ENCODE data around the gene KANSL1.

DNA sequence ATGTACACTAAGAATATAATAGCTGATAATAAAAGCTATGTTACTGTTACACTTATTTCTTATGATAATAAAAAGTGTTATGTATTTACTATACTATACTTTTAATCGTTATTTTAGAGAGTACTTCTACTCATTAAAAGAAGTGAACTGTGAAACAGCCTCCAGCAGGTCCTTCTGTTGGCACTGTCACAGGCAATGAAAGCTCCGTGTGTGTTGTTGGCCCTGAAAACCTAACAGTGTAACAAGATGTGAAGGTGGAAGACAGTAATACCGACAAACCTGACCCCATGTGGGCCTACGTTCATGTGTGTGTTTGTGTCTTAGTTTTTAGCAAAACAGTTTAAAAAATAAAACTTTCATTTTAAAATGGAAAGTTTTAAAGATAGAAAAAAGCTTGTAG, 102.4 kb downstream of the KANSL1 start:
- TF ChIP-seq, protein P1, sequence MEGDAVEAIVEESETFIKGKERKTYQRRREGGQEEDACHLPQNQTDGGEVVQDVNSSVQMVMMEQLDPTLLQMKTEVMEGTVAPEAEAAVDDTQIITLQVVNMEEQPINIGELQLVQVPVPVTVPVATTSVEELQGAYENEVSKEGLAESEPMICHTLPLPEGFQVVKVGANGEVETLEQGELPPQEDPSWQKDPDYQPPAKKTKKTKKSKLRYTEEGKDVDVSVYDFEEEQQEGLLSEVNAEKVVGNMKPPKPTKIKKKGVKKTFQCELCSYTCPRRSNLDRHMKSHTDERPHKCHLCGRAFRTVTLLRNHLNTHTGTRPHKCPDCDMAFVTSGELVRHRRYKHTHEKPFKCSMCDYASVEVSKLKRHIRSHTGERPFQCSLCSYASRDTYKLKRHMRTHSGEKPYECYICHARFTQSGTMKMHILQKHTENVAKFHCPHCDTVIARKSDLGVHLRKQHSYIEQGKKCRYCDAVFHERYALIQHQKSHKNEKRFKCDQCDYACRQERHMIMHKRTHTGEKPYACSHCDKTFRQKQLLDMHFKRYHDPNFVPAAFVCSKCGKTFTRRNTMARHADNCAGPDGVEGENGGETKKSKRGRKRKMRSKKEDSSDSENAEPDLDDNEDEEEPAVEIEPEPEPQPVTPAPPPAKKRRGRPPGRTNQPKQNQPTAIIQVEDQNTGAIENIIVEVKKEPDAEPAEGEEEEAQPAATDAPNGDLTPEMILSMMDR (IDR thresholded peaks at IDR 0.05; ENCODE audit: poor library complexity, severe bottlenecking), result no peak
- TF ChIP-seq RAD21 (conservative IDR thresholded peaks at IDR 0.05), result no peak
- no peak for TF ChIP-seq POLR2AphosphoS5 (IDR thresholded peaks at IDR 0.05)
- TF ChIP-seq MXI1 (conservative IDR thresholded peaks at IDR 0.05; ENCODE audit: poor library complexity, severe bottlenecking), result no peak
- TF ChIP-seq EZH2 (IDR thresholded peaks at IDR 0.05; ENCODE audit: borderline replicate concordance, insufficient read depth, low read length, poor library complexity, severe bottlenecking), result no peak
- TF ChIP-seq EP300 (conservative IDR thresholded peaks at IDR 0.05; ENCODE audit: poor library complexity, severe bottlenecking), result no peak
- TF ChIP-seq SMC3 (conservative IDR thresholded peaks at IDR 0.05; ENCODE audit: poor library complexity), result no peak
- TF ChIP-seq, protein P2, sequence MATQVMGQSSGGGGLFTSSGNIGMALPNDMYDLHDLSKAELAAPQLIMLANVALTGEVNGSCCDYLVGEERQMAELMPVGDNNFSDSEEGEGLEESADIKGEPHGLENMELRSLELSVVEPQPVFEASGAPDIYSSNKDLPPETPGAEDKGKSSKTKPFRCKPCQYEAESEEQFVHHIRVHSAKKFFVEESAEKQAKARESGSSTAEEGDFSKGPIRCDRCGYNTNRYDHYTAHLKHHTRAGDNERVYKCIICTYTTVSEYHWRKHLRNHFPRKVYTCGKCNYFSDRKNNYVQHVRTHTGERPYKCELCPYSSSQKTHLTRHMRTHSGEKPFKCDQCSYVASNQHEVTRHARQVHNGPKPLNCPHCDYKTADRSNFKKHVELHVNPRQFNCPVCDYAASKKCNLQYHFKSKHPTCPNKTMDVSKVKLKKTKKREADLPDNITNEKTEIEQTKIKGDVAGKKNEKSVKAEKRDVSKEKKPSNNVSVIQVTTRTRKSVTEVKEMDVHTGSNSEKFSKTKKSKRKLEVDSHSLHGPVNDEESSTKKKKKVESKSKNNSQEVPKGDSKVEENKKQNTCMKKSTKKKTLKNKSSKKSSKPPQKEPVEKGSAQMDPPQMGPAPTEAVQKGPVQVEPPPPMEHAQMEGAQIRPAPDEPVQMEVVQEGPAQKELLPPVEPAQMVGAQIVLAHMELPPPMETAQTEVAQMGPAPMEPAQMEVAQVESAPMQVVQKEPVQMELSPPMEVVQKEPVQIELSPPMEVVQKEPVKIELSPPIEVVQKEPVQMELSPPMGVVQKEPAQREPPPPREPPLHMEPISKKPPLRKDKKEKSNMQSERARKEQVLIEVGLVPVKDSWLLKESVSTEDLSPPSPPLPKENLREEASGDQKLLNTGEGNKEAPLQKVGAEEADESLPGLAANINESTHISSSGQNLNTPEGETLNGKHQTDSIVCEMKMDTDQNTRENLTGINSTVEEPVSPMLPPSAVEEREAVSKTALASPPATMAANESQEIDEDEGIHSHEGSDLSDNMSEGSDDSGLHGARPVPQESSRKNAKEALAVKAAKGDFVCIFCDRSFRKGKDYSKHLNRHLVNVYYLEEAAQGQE (IDR thresholded peaks at IDR 0.05; ENCODE audit: borderline replicate concordance), result no peak
